Activated CD8-positive, alpha-beta memory T cell treated with anti-CD3 and anti-CD28 coated beads for 36 hours (primary cell): ENCODE data around the gene SLC1A6. TPM values are rescaled to one million over a fixed set of nuclear protein-coding genes. Genes with fewer than 3 reads are reported as not detected.
"Not testable (repeated sequence)": the region's sequence is repeated elsewhere in the genome, so short reads cannot be mapped to it uniquely, and the experiment has no call there.

Source experiments
- CTCF ChIA-PET: fragments of 350-600 bp; sonication (Branson Sonifier 250); formaldehyde crosslinking; loops from one replicate; lab custom pipeline; 2021; ENCODE audit warnings: antibody characterized with exemption; lab: Charles Lee
- POLR2A ChIA-PET: fragments of 350-600 bp; sonication (Branson Sonifier 250); formaldehyde crosslinking; loops from one replicate; lab custom pipeline; 2021; ENCODE audit warnings: antibody characterized with exemption; lab: Charles Lee
- total RNA-seq, 2 experiments: library from RNA; stranded (reverse); gene quantifications; one replicate each; pipeline ENCODE4 v1.2.3, GENCODE V29; 2021

SLC1A6 gene
- total RNA-seq, 2 experiments from 2014 or later, result not detected

DNA sequence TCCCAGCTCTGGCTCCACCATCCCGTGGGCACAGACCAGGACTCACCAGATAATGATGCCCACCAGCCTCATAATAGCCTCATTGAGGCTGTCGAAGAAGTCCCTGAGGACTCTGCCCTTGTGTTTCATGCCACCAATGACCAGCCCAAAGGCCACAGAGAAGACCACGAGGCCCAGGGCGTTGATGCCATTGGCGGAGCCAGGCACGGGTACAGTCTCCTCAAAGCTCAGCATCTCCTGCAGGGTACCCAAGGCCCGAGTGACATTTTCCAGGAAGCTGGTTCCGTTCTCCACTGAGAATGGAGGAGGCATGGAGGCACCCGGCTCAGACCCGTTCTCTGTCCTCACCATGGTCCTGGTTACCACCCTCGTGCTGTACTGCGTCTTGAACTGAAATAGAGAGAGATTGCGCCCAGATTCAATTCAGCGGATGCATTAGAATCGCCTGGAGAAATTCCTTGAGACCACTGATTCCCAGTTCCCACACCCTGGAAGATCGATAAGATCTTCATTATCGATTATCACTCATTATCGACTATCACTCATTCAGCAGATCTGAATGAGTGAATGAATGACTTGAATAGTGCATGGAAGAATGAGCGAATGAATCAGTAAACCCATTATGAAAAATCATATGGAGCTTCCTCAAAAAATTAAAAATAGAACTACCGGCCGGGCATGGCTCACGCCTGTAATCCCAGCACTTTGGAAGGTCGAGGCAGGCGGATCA lies 17.5 kb downstream of the SLC1A6 start:
- POLR2A ChIA-PET, result no interaction called here

GRCh38 chr19:14959263-14959662 lies 20.4 kb downstream of the SLC1A6 start:
- ChIA-PET CTCF (no interaction called here), POLR2A (no interaction called here)

More for the DNA sequence above, 17.5 kb downstream of the SLC1A6 start:
- CTCF ChIA-PET, result interaction anchor here (0.6 kb wide), 1 partner anchor 63 kb away, joined by 3 read pairs; no protein-coding TSS in a partner anchor

- ChIA-PET POLR2A (no interaction called here), CTCF (no interaction called here)
These were observed 22.2 kb downstream of the SLC1A6 start for GRCh38 chr19:14957464-14957863.

DNA sequence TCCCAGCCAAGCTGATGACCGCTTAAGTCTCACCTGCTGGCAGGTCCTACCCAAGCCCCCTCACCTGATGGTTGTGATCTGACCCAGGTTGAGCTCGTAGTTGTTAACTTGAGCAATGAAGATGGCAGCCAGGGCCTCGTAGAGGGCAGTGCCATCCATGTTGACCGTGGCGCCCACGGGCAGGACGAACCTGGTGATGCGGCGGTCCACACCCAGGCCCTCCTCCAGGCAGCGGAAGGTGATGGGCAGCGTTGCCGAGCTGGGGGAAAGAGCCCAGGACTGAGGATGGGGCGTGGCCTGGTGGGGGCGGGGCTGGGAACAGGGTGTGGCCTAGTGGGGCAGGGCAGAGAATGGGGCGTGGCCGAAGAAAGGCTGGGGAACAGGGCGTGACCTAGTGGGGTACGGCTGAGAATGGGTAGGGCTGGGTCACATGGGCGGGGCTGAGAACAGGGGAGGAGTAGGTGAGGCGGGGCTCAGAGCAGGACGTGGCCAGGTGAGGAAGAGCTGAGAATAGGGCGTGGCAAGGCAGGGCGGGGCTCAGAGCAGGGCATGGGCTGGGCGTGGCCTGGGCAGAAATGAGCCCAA lies 25.5 kb downstream of the SLC1A6 start:
- ChIA-PET CTCF (no interaction called here), POLR2A (no interaction called here)

DNA sequence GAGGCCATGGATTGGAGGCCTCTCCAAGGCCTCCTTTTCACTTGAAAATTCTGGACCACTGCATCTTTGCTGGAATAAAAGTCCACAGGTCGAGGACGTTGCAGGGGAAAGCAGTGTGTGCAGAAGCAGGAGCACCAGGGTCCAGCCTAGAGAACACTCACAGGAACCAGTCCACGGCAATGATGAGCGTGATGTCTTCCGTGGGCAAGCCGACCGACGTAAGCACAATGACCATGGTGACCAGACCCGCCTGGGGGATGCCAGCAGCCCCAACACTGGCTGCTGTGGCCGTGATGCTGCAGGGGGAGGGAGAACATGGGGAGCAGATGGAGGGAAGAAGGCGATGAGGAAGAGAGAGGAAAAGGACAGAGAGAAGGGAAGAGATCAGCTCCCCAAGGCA lies 26.9 kb downstream of the SLC1A6 start:
- ChIA-PET CTCF (no interaction called here), POLR2A (no interaction called here)

- ChIA-PET CTCF (no interaction called here), POLR2A (no interaction called here)
These were observed 29.2 kb downstream of the SLC1A6 start for GRCh38 chr19:14950421-14950820.

DNA sequence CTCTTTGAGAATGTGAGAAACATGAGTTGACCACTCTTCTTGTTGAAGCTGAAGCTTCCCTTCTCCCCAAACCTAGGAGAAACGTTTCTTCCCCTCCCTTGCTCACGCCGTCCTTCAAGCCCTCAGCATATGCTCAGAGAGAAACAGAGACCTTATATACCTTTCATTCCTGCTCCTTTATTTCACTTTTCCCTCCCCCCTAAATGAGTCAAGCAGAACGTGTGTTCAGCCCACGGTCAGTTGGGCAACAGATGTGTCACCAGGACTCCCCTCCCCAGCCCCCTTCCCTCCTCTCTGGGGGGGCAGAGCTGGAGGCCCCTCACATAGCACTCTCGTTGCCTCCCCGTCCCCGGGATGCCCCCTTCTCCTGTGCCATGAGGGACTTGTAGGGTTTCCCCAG lies 29.8 kb downstream of the SLC1A6 start:
- ChIA-PET CTCF (no interaction called here), POLR2A (no interaction called here)

DNA sequence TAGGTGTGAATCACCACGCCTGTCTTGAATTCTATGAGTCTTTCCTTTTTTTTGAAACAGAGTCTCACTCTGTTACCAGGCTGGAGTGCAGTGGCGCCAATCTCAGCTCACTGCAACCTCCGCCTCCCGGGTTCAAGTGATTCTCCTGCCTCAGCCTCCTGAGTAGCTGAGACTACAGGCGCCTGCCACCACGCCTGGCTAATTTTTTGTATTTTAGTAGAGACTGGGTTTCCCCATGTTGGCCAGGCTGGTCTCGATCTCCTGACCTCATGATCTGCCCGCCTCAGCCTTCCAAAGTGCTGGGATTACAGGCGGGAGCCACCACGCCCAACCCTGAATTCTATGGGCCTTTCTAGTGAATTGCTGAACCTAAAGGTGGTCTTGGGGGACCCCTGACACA lies 30.3 kb downstream of the SLC1A6 start:
- CTCF ChIA-PET, POLR2A ChIA-PET: not testable (repeated sequence)

DNA sequence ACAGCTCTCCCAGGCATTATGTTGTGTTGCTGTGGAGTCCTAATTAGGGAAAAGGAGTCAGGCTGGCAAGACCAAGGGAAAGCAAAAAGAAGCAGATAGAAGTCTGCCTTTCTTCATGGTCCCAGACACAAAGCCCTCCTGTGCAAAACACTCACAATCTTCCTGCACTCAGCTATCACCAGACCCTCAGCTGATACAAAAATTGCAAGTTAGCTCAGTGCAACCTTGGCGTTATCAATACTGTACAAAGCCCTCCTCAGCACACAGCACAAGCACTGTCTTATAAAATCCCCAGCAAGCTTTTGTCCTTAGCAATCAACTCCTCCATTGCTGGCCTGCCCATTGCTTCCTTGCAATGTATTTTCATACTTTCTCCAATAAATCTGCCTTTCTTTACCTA lies 35.2 kb downstream of the SLC1A6 start:
- POLR2A ChIA-PET, result no interaction called here
- CTCF ChIA-PET, result interaction anchor here (0.5 to 0.6 kb wide), 2 partner anchors 52 to 624 kb away, joined by 3 read pairs; no protein-coding TSS in a partner anchor

DNA sequence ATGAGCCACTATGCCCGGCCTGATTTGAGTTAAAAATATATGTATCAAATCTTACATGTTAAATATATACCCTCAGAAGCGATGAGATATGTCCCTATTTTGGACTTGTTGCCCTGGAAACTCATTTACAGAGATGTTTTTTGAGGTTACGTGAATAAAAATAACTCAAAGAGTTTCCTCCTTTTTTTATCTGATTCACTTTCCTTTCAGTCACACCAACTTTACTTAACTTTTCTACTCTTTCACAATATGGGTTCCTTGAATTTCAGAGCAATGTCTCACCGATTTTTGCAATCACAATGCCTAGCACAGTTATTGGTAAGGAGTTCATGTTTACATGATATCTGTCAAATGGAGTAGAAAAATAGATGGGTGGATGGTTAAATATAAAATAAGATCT lies 36.1 kb downstream of the SLC1A6 start:
- POLR2A ChIA-PET, result no interaction called here
- CTCF ChIA-PET, result no interaction called here

GRCh38 chr19:14941189-14941588 lies 38.5 kb downstream of the SLC1A6 start, which contains the start of gene OR7C2:
Gene OR7C2, plus strand, starts transcription at chr19:14941489. Its CDS starts 0 bp downstream, at chr19:14941489.
- CTCF ChIA-PET, result no interaction called here
- POLR2A ChIA-PET, result no interaction called here

DNA sequence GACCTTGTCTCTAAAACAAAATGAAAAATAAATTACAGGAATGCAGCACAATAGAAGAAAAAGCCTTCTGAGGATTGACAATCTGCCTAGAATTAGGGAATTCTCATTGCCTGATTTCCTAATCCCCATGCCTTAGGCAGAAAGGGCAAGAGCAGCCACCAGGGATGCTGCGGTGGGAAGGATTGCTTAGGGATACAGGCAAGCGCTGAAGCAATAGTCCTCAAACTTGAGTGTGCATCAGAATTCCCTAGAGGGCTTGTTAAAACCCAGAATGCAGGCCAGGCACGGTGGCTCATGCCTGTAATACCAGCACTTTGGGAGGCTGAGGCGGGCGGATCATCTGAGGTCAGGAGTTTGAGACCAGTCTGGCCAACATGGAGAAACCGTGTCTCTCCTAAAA lies 39.4 kb downstream of the SLC1A6 start:
- ChIA-PET POLR2A (no interaction called here), CTCF (no interaction called here)

- POLR2A ChIA-PET, result no interaction called here
- CTCF ChIA-PET, result no interaction called here
These were observed 46.2 kb downstream of the SLC1A6 start for GRCh38 chr19:14933506-14933905.

DNA sequence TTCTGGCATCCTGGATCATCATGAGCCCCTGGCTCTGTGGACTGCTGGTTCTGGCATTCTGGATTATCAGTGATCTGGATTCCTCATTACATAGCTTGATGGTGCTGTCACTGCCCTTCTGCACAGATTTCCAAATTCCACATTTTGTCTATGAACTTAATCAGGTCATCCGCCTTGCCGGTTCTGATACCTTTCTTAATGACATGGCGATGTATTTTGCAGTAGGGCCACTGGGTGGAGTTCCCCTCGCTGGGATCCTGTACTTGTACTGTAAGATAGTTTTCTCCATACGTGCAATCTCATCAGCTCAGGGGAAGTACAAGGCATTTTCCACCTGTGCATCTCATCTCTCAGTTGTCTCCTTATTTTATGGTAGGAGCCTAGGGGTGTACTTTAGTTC lies 62.8 kb downstream of the SLC1A6 start:
- ChIA-PET CTCF (no interaction called here), POLR2A (no interaction called here)

DNA sequence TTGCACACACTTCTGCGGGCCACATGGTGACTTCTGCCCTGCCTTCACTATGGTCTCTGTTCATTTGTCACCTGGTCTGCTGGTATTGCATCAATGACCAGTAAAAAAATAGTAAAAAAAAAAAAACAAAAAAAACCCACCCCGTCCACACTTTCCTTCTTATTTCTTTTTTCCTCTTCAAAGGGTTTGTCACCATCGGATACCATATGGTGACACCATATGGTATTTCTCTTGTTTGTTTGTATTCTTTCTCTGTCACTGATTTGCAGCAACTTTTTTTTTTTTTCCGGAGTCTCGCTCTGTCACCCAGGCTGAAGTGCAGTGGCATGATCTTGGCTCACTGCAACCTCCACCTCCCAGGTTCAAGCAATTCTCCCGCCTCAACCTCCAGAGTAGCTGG lies 64.5 kb downstream of the SLC1A6 start:
- ChIA-PET CTCF (no interaction called here), POLR2A (no interaction called here)

GRCh38 chr19:14906711-14907110 lies 73.0 kb downstream of the SLC1A6 start:
- POLR2A ChIA-PET, result no interaction called here

GRCh38 chr19:14901675-14902260 lies 77.9 kb downstream of the SLC1A6 start:
- POLR2A ChIA-PET, result no interaction called here
- CTCF ChIA-PET, result no interaction called here

More at GRCh38 chr19:14906711-14907110, 73.0 kb downstream of the SLC1A6 start:
- CTCF ChIA-PET, result interaction anchor here (0.9 kb wide), 1 partner anchor 9 kb away, joined by 3 read pairs; no protein-coding TSS in a partner anchor
